ENCODE measurements around the gene EIF4E3. TPM values are rescaled to one million over a fixed set of nuclear protein-coding genes. Genes with fewer than 3 reads are reported as not detected.

Gene EIF4E3
- total and polyA plus RNA-seq, 2 of the 13 experiments (the other 11 are each of a cell fraction or from before 2014, with no cell fraction given): 0.07 to 0.15 TPM

- FAIRE-seq (no peak), ATAC-seq (no peak), DNase-seq (ENCODE audit: low spot score) (no peak)
- Histone ChIP-seq H3K79me2 (ENCODE audit: insufficient read depth, low read length) (no peaks in the 10 kb centered on the region), H3K27me3 (ENCODE audit: control insufficient read depth in 1 of 2, insufficient read depth in 2 of 2, low read length in 2 of 2) (no peaks in the 10 kb centered on the region; a peak in 2 of 5 replicates), H3K27ac (ENCODE audit: extremely low read length, insufficient read depth, low read length) (no peak overlapping the region), H3K9me3 (ENCODE audit: low read length) (no peaks in the 10 kb centered on the region), H3K4me1 (ENCODE audit: insufficient read depth, low read length) (peaks cover 8% of the 10 kb centered on the region; the same call in 1 of the 2 replicates), H2AFZ (ENCODE audit: low read length) (no peak overlapping the region), H3K9ac (ENCODE audit: insufficient read depth, low read depth, low read length) (no peak overlapping the region), H3K4me2 (ENCODE audit: low read depth, low read length) (no peak overlapping the region), H4K20me1 (ENCODE audit: insufficient read depth, low read length) (no peaks in the 10 kb centered on the region), H3K4me3 (replicated peaks in 1 of 3; ENCODE audit: insufficient read depth in 1 of 3, low read depth in 2 of 3, low read length in 3 of 3) (no peak overlapping the region), H3K36me3 (replicated peaks in 1 of 2; ENCODE audit: control insufficient read depth in 1 of 2, insufficient read depth in 2 of 2, low read length in 2 of 2) (no peaks in the 10 kb centered on the region)
- in situ Hi-C loops (cut with HindIII; ENCODE audit: extremely low pct_ligation_motif_present, low pct_unique_long_range_greater_than_20kb): loop anchor here (25.0 kb wide), 2 partner anchors 1109 to 1384 kb away; no protein-coding TSS in a partner anchor
- WGBS (ENCODE audit: low lambda C conversion rate): 19% methylated on average over 2 of the region's 2 CpGs
- CTCF ChIA-PET (ENCODE audit: low intra/inter-chr PET ratio, low total read pairs): no interaction called here
- POLR2A ChIA-PET: no interaction called here
- intact Hi-C loops (cut with micrococcal nuclease; ENCODE audit: unreplicated experiment): no loop called here
- BruUV-seq (replicated peaks): no TSS peak
- TF ChIP-seq KDM1A (CRISPR knock-in tag; IDR thresholded peaks at IDR 0.05): no peak
Measured at GRCh38 chr3:71703797-71704196, 21.4 kb downstream of the EIF4E3 start.

- intact Hi-C loops (cut with micrococcal nuclease; ENCODE audit: unreplicated experiment) (no loop called here), in situ Hi-C loops (cut with HindIII; ENCODE audit: extremely low pct_ligation_motif_present, low pct_unique_long_range_greater_than_20kb) (loop anchor here (25.0 kb wide), 2 partner anchors 1110 to 1385 kb away; no protein-coding TSS in a partner anchor)
- Histone ChIP-seq H3K9me3 (ENCODE audit: low read length) (no peaks in the 10 kb centered on the region), H2AFZ (ENCODE audit: low read length) (no peak overlapping the region), H3K27ac (ENCODE audit: extremely low read length, insufficient read depth, low read length) (no peak overlapping the region), H3K36me3 (replicated peaks in 1 of 2; ENCODE audit: control insufficient read depth in 1 of 2, insufficient read depth in 2 of 2, low read length in 2 of 2) (no peaks in the 10 kb centered on the region), H3K79me2 (ENCODE audit: insufficient read depth, low read length) (no peaks in the 10 kb centered on the region), H3K4me3 (replicated peaks in 1 of 3; ENCODE audit: insufficient read depth in 1 of 3, low read depth in 2 of 3, low read length in 3 of 3) (no peak overlapping the region), H4K20me1 (ENCODE audit: insufficient read depth, low read length) (no peaks in the 10 kb centered on the region), H3K4me1 (ENCODE audit: insufficient read depth, low read length) (peaks cover 3% of the 10 kb centered on the region; the same call in 1 of the 2 replicates), H3K4me2 (ENCODE audit: low read depth, low read length) (no peak overlapping the region), H3K27me3 (ENCODE audit: control insufficient read depth in 1 of 2, insufficient read depth in 2 of 2, low read length in 2 of 2) (no peaks in the 10 kb centered on the region; a peak in 2 of 5 replicates), H3K9ac (ENCODE audit: insufficient read depth, low read depth, low read length) (no peak overlapping the region)
- no TSS peak for BruUV-seq (replicated peaks)
- 33% methylated on average over 7 of the region's 7 CpGs for WGBS (ENCODE audit: low lambda C conversion rate)
- TF ChIP-seq ZNF280D (CRISPR knock-in tag; IDR thresholded peaks at IDR 0.05) (no peak), MAFK (conservative IDR thresholded peaks at IDR 0.05 in 1 of 2, IDR thresholded peaks at IDR 0.05 in 1 of 2; ENCODE audit: low read length in 2 of 2) (peak in 1 of 2 experiments; percentile 23; a peak in 1 of 4 replicates)
- no peak for ATAC-seq
- ChIA-PET CTCF (ENCODE audit: low intra/inter-chr PET ratio, low total read pairs) (no interaction called here), POLR2A (no interaction called here)
- no peak for FAIRE-seq
- no peak for DNase-seq (ENCODE audit: low spot score)
Measured at GRCh38 chr3:71702131-71703024, 22.8 kb downstream of the EIF4E3 start.

Data from HepG2 (cell line).